Heart right ventricle (tissue), 16 donors: Measurements from ENCODE around the gene ST7. TPM values are rescaled to one million over a fixed set of nuclear protein-coding genes. Genes with fewer than 3 reads are reported as not detected.

Experiments
- ATAC-seq, 8 donors: fragments of 200-7000 bp; cut with Tn5 transposase; one replicate each; pipeline ENCODE4 v1.9.1; 2020; ENCODE audit warnings: mild to moderate bottlenecking in 8 of 8, moderate library complexity in 8 of 8, moderate number of reproducible peaks in 1 of 8
- DNase-seq, 2 donors: peaks; one replicate each; pipeline ENCODE4 v3.0.0-alpha.2; 2020
- H3K27ac ChIP-seq, 10 donors: fragments of 200-600 bp; sonication (generic) in 2 of 10; one replicate each; pipeline versions ENCODE4 v1.5.0 to v1.8.0; 2020 to 2022; ENCODE audit warnings: mild to moderate bottlenecking in 3 of 10
- H3K27me3 ChIP-seq, 7 donors: fragments of 200-600 bp; one replicate each; pipeline ENCODE4 v1.8.0; 2021 to 2022; ENCODE audit warnings: mild to moderate bottlenecking in 2 of 7
- H3K36me3 ChIP-seq, 9 donors: fragments of 200-600 bp; sonication (generic) in 1 of 9; one replicate each; pipeline versions ENCODE4 v1.5.0 to v1.8.0; 2020 to 2022; ENCODE audit warnings: mild to moderate bottlenecking in 2 of 9
- H3K4me1 ChIP-seq, 9 donors: fragments of 200-600 bp; sonication (generic) in 1 of 9; one replicate each; pipeline versions ENCODE4 v1.5.0 to v1.8.0; 2020 to 2022; ENCODE audit warnings: mild to moderate bottlenecking in 4 of 9
- H3K4me3 ChIP-seq, 10 donors: fragments of 200-600 bp; sonication (generic) in 2 of 10; one replicate each; pipeline versions ENCODE4 v1.5.0 to v1.8.0; 2020 to 2022; ENCODE audit warnings: mild to moderate bottlenecking in 7 of 10, moderate library complexity in 2 of 10
- H3K9me3 ChIP-seq, 11 donors: fragments of 200-600 bp in 10 of 11; sonication (generic) in 2 of 11; one replicate each; pipeline versions ENCODE4 v1.5.0 to v1.8.0; 2013 to 2022; ENCODE audit warnings: mild to moderate bottlenecking in 2 of 11, control low read depth in 1 of 11, moderate library complexity in 1 of 11
- CTCF ChIP-seq, 9 donors: fragments of 200-600 bp; sonication (generic) in 2 of 9; IDR thresholded peaks; one replicate each; pipeline versions ENCODE4 v1.5.0 to v1.8.0; 2021 to 2022; ENCODE audit warnings: antibody characterized with exemption in 9 of 9, mild to moderate bottlenecking in 5 of 9, moderate library complexity in 1 of 9
- WGBS, 2 donors: extraction: QIAGEN DNeasy Blood & Tissue Kit; methylation state at CpG; one replicate each; pipeline ENCODE4 v1.1.7; 2013; ENCODE audit warnings: inconsistent platforms in 1 of 2; 5-methylcytosine and 5-hydroxymethylcytosine counted together
- intact Hi-C, 10 donors: fragments of 100-400 bp; cut with DNase I; formaldehyde crosslinking; loops; one replicate each; pipeline versions ENCODE4 v1.11.1 to v1.14.2; 2022
- polyA plus RNA-seq, 2 donors: library from polyadenylated mRNA; stranded (reverse); fragments of 200-250 nt; gene quantifications; one replicate each; pipeline ENCODE4 v1.2.3, GENCODE V29; 2013
- total RNA-seq, 10 donors: library from RNA; stranded (reverse); fragmentation: NEBNext Ultra II Directional in 3 of 10; extraction: Animal tissue kit (Norgen Biotek cat#: 25700) in 3 of 10; gene quantifications; one replicate each; pipeline versions ENCODE4 v1.2.1 to v1.2.4, GENCODE V29; 2021 to 2023
- donor health status: Arrhythmogenic right ventricular cardiomyopathy.
- donor health status: ischemic (EF 13 %, LVEDD 7.1; RV severe dilation, severe dysfunction).
- donor health status: healthy with polysubstance abuse.
- donor health status: DM: no; HTN: yes; CAD: no.
- donor health status: DM: no; HTN: no; CAD: no.
- donor health status: ischemic (EF 25% LVEDD 6.9; RV normal size, moderate dysfunction).
- donor health status: ischemic (EF 25% LVEDD 5.7; RV mildly dilated, moderate dysfunction).
- donor health status: healthy.
- donor health status: DM: yes; HTN: yes; CAD: no.
- donor health status: Ischemic cardiomyopathy.
- donor health status: ischemic (EF 35%, LVEDD 5.7; RV mildly dilated, moderate dysfunction).
- donor health status: nonischemic (EF 11% LVEDD 7.7; RV severe dilation, severe dysfunction).
- donor health status: DM: yes; HTN: yes; CAD: no.
- donor health status: PGD.
- donor health status: ischemic (EF 29% LVEDD 5.4; RV normal size, mild dysfunction).
- donor health status: nonischemic (EF 23%, LVEDD 6.1; RV moderate dilation, normal function).

The ST7 gene
- total and polyA plus RNA-seq, 12 donors = 20.1 to 40.2 (median 23.4) TPM

DNA sequence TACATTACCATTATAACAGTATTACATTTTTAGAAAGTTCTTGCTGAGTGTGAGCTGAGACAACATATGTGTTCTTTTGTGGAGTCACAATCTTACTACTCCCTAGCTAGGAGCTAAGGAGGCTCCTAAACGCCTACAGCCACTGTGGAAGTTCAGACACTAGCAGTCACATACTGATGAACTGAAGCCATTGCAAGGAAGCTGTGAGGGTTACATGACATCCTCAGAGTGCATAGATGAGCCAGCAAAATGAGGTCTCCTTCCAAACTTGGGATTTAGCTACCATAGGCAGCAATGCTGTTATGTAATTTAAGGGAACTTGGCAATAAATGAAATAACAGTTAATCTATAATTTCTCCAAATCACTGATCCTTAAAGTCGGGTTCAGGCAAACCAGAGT, 10.8 kb upstream of the ST7 start:
- peaks cover 0 to 9% (median 0%) of the 10 kb centered on the region in 9 donors for H3K4me1 ChIP-seq
- no peak for TF ChIP-seq CTCF (IDR thresholded peaks at IDR 0.05)
- no peaks in the 10 kb centered on the region for H3K27me3 ChIP-seq
- WGBS, 2 donors = 74 to 75% methylated on average over 2 of the region's 2 CpGs
- no peaks in the 10 kb centered on the region for H3K36me3 ChIP-seq
- DNase-seq = no peak
- H3K27ac ChIP-seq = no peak overlapping the region
- H3K9me3 ChIP-seq = no peaks in the 10 kb centered on the region
- H3K4me3 ChIP-seq = no peak overlapping the region
- intact Hi-C loops = no loop called here
- no peak for ATAC-seq

GRCh38 chr7:116948934-116949333, 4.4 kb upstream of the ST7 start:
- H3K9me3 ChIP-seq = no peaks in the 10 kb centered on the region
- peak; percentile 64 to 96 (median 89) for ATAC-seq
- H3K4me1 ChIP-seq = peaks cover 0 to 30% (median 13%) of the 10 kb centered on the region in 9 donors
- DNase-seq = peak; percentile 33 to 77
- intact Hi-C loops = no loop called here
- TF ChIP-seq CTCF (IDR thresholded peaks at IDR 0.05) = no peak
- no peaks in the 10 kb centered on the region for H3K27me3 ChIP-seq
- H3K27ac ChIP-seq = peak overlapping the region; percentile 50 to 100 (median 81)
- H3K4me3 ChIP-seq = no peak overlapping the region
- 42 to 52% methylated on average over 3 of the region's 3 CpGs for WGBS, 2 donors
- no peaks in the 10 kb centered on the region for H3K36me3 ChIP-seq

- no peaks in the 10 kb centered on the region for H3K36me3 ChIP-seq
- H3K27ac ChIP-seq = peak overlapping the region; percentile 29 to 100 (median 92)
- no peak overlapping the region for H3K4me3 ChIP-seq
- no peak for DNase-seq
- H3K27me3 ChIP-seq = no peaks in the 10 kb centered on the region
- intact Hi-C loops = loop anchor here in 2 of 10 donors (5.0 kb wide), 2 partner anchors 67 to 88 kb away; partner anchors contain the start of gene CAPZA2 (in 1 of the 2)
- peaks cover 0 to 35% (median 20%) of the 10 kb centered on the region in 9 donors for H3K4me1 ChIP-seq
- no peaks in the 10 kb centered on the region for H3K9me3 ChIP-seq
- TF ChIP-seq CTCF (IDR thresholded peaks at IDR 0.05) = no peak
- 75 to 88% methylated on average over 9 of the region's 9 CpGs for WGBS, 2 donors
- no peak for ATAC-seq
Measured at GRCh38 chr7:116949941-116950801, 3.1 kb upstream of the ST7 start.

DNA sequence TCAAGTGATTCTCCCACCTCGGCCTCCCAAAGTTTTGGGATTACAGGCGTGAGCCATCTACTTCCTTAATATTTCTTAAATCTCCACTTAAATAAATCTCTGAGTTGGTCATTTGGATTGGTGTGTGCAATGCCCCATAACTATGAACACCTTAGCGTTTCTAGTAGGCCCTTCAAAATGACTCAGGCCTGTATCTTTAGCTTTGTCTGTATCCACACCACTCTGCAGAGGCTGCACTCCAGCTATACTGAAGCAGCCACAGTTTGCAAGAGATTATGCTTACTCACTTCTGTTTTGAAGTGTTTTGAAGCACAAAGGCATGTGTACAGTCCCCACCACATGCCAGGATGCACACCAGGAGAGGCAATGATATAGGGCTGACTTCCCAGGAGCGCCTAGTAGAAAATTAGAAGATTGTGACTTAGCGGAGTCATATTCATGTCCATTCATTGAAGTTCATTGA, 2.4 kb upstream of the ST7 start:
- ATAC-seq = no peak
- DNase-seq = no peak
- Histone ChIP-seq H3K27me3 (no peaks in the 10 kb centered on the region), H3K36me3 (no peaks in the 10 kb centered on the region), H3K9me3 (no peaks in the 10 kb centered on the region), H3K4me1 (peaks cover 0 to 39% (median 27%) of the 10 kb centered on the region in 9 donors), H3K4me3 (no peak overlapping the region), H3K27ac (peak overlapping the region in 8 of 10 donors; percentile 63 to 100 (median 98))
- intact Hi-C loops = loop anchor here in 2 of 10 donors (5.0 kb wide), 2 partner anchors 66 to 89 kb away; partner anchors contain the start of gene CAPZA2 (in 1 of the 2)
- no peak for TF ChIP-seq CTCF (IDR thresholded peaks at IDR 0.05)
- WGBS, 2 donors = 83 to 87% methylated on average over 5 of the region's 5 CpGs
